Astrocyte (in vitro differentiated cells and primary cell): ENCODE measurements around the gene TEAD1. TPM values are rescaled to one million over a fixed set of nuclear protein-coding genes. Genes with fewer than 3 reads are reported as not detected.

Experiments used
- DNase-seq: peaks from one replicate; pipeline ENCODE4 v3.0.0-alpha.2; 2010; ENCODE audit warnings: low read depth
- FAIRE-seq: peaks from 2 replicates; lab custom pipeline; 2011; peaks lifted over from hg19 to GRCh38; lab: Jason Lieb, UNC
- H2AFZ ChIP-seq: 2 replicates; pipeline ENCODE4 v1.6.0; 2012; ENCODE audit warnings: low read depth, low read length, inconsistent platforms
- H3K27ac ChIP-seq: 2 replicates; pipeline ENCODE4 v1.5.1; 2011; ENCODE audit warnings: low read depth, low read length, inconsistent platforms
- H3K27me3 ChIP-seq: 2 replicates; pipeline ENCODE4 v1.6.0; 2011; ENCODE audit warnings: low read length, inconsistent platforms; ENCODE audit not compliant: insufficient read depth
- H3K36me3 ChIP-seq: 2 replicates; pipeline ENCODE4 v1.5.1; 2011; ENCODE audit warnings: low read length, inconsistent platforms; ENCODE audit not compliant: insufficient read depth
- H3K4me1 ChIP-seq: 2 replicates; pipeline ENCODE4 v1.5.1; 2011; ENCODE audit warnings: low read length, inconsistent platforms; ENCODE audit not compliant: insufficient read depth
- H3K4me2 ChIP-seq: 2 replicates; pipeline ENCODE4 v1.6.0; 2012; ENCODE audit warnings: low read length, inconsistent platforms
- H3K4me3 ChIP-seq: 2 replicates; pipeline ENCODE4 v1.5.1; 2011; ENCODE audit warnings: low read depth, mild to moderate bottlenecking, low read length, inconsistent platforms; ENCODE audit not compliant: insufficient read depth
- H3K79me2 ChIP-seq: 2 replicates; pipeline ENCODE4 v1.6.0; 2012; ENCODE audit warnings: mild to moderate bottlenecking, low read length, inconsistent platforms; ENCODE audit not compliant: insufficient read depth
- H3K9ac ChIP-seq: 2 replicates; pipeline ENCODE4 v1.6.0; 2012; ENCODE audit warnings: mild to moderate bottlenecking, low read length, inconsistent platforms
- H3K9me3 ChIP-seq: 2 replicates; pipeline ENCODE4 v1.5.1; 2012; ENCODE audit warnings: low read depth, mild to moderate bottlenecking, low read length, inconsistent platforms; ENCODE audit not compliant: insufficient read depth
- H4K20me1 ChIP-seq: 2 replicates; pipeline ENCODE4 v1.6.0; 2012; ENCODE audit warnings: low read length, inconsistent platforms; ENCODE audit not compliant: insufficient read depth
- H3K27ac Mint-ChIP-seq: one replicate; pipeline ENCODE4 v1.8.0; 2021; ENCODE audit warnings: mild to moderate bottlenecking, mixed read lengths; ENCODE audit not compliant: unreplicated experiment
- H3K27me3 Mint-ChIP-seq: one replicate; pipeline ENCODE4 v1.8.0; 2021; ENCODE audit warnings: low read depth, mixed read lengths; ENCODE audit not compliant: unreplicated experiment
- H3K36me3 Mint-ChIP-seq: one replicate; pipeline ENCODE4 v1.8.0; 2021; ENCODE audit warnings: low read depth, mixed read lengths; ENCODE audit not compliant: unreplicated experiment
- H3K4me1 Mint-ChIP-seq: one replicate; pipeline ENCODE4 v1.8.0; 2021; ENCODE audit warnings: low read depth, mixed read lengths; ENCODE audit not compliant: unreplicated experiment
- H3K4me3 Mint-ChIP-seq: one replicate; pipeline ENCODE4 v1.8.0; 2021; ENCODE audit warnings: mild to moderate bottlenecking, moderate library complexity, mixed read lengths; ENCODE audit not compliant: unreplicated experiment
- H3K9me3 Mint-ChIP-seq: one replicate; pipeline ENCODE4 v1.8.0; 2021; ENCODE audit warnings: mild to moderate bottlenecking, mixed read lengths; ENCODE audit not compliant: unreplicated experiment
- EZH2 ChIP-seq: IDR thresholded peaks from 2 replicates; pipeline ENCODE4 v1.6.1; 2012; ENCODE audit warnings: mild to moderate bottlenecking, low read length, inconsistent platforms; ENCODE audit not compliant: insufficient read depth
- total RNA-seq: library from RNA; stranded (reverse); gene quantifications from 2 replicates; pipeline ENCODE4 v1.2.1, GENCODE V29; 2021
- TF ChIP-seq, protein P1 (sequence below): IDR thresholded peaks from 2 replicates; pipeline ENCODE4 v1.5.1; 2011; ENCODE audit warnings: low read depth, mild to moderate bottlenecking, inconsistent platforms, low read length, moderate library complexity; ENCODE audit not compliant: insufficient read depth

The TEAD1 gene
- total RNA-seq, 1 donor from 2014 or later: 149 TPM

DNA sequence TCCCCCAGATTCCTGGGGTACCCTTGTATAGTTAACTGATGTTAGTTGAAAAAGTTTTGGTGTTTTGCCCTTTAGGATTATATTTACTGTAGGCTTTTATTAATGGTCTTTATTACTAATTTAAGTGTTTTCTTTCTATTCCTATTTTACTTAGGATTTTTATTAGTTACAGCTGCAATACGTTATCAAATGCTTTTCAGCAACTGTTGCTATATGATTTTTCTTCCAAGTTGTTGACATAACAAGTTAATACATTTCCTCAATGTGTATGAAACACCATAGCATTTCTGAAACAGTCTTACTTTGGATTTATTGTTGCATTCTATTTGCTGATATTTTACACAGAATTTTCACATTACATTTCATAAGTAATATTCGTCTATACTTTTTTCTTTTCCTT is 253.7 kb downstream of the TEAD1 start:
- no peak for TF ChIP-seq EZH2
- TF ChIP-seq, protein P1, sequence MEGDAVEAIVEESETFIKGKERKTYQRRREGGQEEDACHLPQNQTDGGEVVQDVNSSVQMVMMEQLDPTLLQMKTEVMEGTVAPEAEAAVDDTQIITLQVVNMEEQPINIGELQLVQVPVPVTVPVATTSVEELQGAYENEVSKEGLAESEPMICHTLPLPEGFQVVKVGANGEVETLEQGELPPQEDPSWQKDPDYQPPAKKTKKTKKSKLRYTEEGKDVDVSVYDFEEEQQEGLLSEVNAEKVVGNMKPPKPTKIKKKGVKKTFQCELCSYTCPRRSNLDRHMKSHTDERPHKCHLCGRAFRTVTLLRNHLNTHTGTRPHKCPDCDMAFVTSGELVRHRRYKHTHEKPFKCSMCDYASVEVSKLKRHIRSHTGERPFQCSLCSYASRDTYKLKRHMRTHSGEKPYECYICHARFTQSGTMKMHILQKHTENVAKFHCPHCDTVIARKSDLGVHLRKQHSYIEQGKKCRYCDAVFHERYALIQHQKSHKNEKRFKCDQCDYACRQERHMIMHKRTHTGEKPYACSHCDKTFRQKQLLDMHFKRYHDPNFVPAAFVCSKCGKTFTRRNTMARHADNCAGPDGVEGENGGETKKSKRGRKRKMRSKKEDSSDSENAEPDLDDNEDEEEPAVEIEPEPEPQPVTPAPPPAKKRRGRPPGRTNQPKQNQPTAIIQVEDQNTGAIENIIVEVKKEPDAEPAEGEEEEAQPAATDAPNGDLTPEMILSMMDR: no peak
- Histone ChIP-seq H3K27ac (no peak overlapping the region), H4K20me1 (peaks cover 24% of the 10 kb centered on the region), H3K9me3 (no peaks in the 10 kb centered on the region), H3K9ac (no peak overlapping the region), H3K4me3 (no peak overlapping the region), H2AFZ (no peak overlapping the region), H3K36me3 (peaks cover 22% of the 10 kb centered on the region), H3K4me1 (no peaks in the 10 kb centered on the region), H3K4me2 (no peak overlapping the region), H3K79me2 (peaks cover 3% of the 10 kb centered on the region), H3K27me3 (no peaks in the 10 kb centered on the region)
- Mint-ChIP-seq H3K4me3 (no peak overlapping the region), H3K4me1 (peaks cover 9% of the 10 kb centered on the region), H3K27me3 (no peaks in the 10 kb centered on the region), H3K36me3 (peaks cover 10% of the 10 kb centered on the region), H3K27ac (no peak overlapping the region), H3K9me3 (no peaks in the 10 kb centered on the region)
- FAIRE-seq (no peak), DNase-seq (no peak)

DNA sequence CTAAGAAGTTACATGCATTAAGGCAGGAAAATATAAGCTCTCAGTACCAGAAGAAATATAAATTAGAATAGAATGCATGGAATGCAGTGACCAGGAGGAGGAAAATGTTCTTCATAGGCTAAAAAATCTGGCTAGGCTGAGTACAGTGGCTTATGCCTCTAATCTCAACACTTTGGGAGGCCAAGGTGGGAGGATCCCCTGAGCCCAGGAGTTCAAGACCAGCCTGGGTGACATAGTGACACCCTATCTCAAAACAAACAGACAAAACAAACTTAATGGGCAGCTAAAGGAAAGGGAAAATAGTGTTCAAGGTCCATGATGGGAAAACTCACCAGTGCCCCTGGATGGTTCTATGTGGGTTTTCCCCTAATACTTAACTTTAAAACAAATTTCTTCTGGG is 256.6 kb downstream of the TEAD1 start:
- no peak overlapping the region for H3K4me2 ChIP-seq
- no peak overlapping the region for H3K4me3 Mint-ChIP-seq
- no peaks in the 10 kb centered on the region for H3K9me3 Mint-ChIP-seq
- peaks cover 11% of the 10 kb centered on the region for H3K36me3 Mint-ChIP-seq
- peaks cover 9% of the 10 kb centered on the region for H3K4me1 Mint-ChIP-seq
- no peak overlapping the region for H3K27ac Mint-ChIP-seq
- no peaks in the 10 kb centered on the region for H3K4me1 ChIP-seq
- H3K9ac ChIP-seq: no peak overlapping the region
- no peaks in the 10 kb centered on the region for H3K27me3 Mint-ChIP-seq
- H3K36me3 ChIP-seq: peaks cover 20% of the 10 kb centered on the region
- H3K27me3 ChIP-seq: no peaks in the 10 kb centered on the region
- peaks cover 12% of the 10 kb centered on the region for H4K20me1 ChIP-seq
- H2AFZ ChIP-seq: no peak overlapping the region
- no peaks in the 10 kb centered on the region for H3K9me3 ChIP-seq
- H3K27ac ChIP-seq: no peak overlapping the region
- no peak overlapping the region for H3K4me3 ChIP-seq
- FAIRE-seq (no peak), DNase-seq (no peak)
- H3K79me2 ChIP-seq: peaks cover 4% of the 10 kb centered on the region
- TF ChIP-seq, protein P1: no peak
- TF ChIP-seq EZH2: no peak

DNA sequence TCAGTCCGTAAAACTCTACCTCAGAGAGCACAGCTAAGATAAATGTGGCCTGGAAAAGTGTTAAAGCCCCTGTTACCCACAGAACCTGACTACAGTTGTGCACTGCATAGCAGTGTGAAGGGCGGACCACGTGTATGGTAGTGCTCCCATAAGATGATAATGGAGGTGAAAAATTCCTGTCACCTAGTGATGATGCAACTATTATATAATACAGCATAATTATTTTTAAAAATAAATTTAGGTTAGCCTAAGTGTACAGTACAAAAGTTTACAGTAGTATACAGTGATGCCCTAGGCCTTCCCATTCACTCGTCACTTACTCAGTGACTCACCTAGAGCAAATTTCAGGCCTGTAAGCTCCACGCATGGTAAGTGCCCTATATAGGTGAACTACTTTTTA is 258.3 kb downstream of the TEAD1 start:
- Mint-ChIP-seq H3K27me3 (no peaks in the 10 kb centered on the region), H3K36me3 (peaks cover 6% of the 10 kb centered on the region), H3K27ac (no peak overlapping the region), H3K4me1 (peaks cover 9% of the 10 kb centered on the region), H3K4me3 (no peak overlapping the region), H3K9me3 (no peaks in the 10 kb centered on the region)
- Histone ChIP-seq H3K4me2 (no peak overlapping the region), H3K27me3 (no peaks in the 10 kb centered on the region), H3K36me3 (peaks cover 24% of the 10 kb centered on the region), H3K27ac (no peak overlapping the region), H3K79me2 (peaks cover 4% of the 10 kb centered on the region), H3K4me3 (no peak overlapping the region), H4K20me1 (no peaks in the 10 kb centered on the region), H3K4me1 (no peaks in the 10 kb centered on the region), H3K9me3 (no peaks in the 10 kb centered on the region), H2AFZ (no peak overlapping the region), H3K9ac (no peak overlapping the region)
- DNase-seq: no peak
- no peak for FAIRE-seq
- TF ChIP-seq EZH2: no peak
- TF ChIP-seq, protein P1: no peak
